GM12875 (cell line): ENCODE data around the gene GNG11.

Source experiments
- H3K4me3 ChIP-seq: one replicate; pipeline ENCODE4 v1.5.1; 2011; ENCODE audit warnings: low read depth, low read length, control low read depth
- CTCF ChIP-seq: IDR thresholded peaks from 2 replicates; pipeline ENCODE4 v1.5.1; 2011; ENCODE audit warnings: low read depth, mild to moderate bottlenecking, control low read depth, inconsistent platforms, low read length, moderate library complexity, borderline replicate concordance; ENCODE audit not compliant: insufficient read depth

Gene GNG11

GRCh38 chr7:93883917-93884345 lies 37.6 kb upstream of the GNG11 start:
- H3K4me3 ChIP-seq: no peak overlapping the region
- no peak for TF ChIP-seq CTCF

- TF ChIP-seq CTCF: no peak
- H3K4me3 ChIP-seq: no peak overlapping the region
Observed at GRCh38 chr7:93884541-93884940, 37.0 kb upstream of the GNG11 start.

GRCh38 chr7:93889261-93889660 lies 32.3 kb upstream of the GNG11 start:
- no peak overlapping the region for H3K4me3 ChIP-seq

GRCh38 chr7:93890041-93890463 lies 31.5 kb upstream of the GNG11 start:
- no peak for TF ChIP-seq CTCF
- peak overlapping the region; percentile 8 for H3K4me3 ChIP-seq

More at GRCh38 chr7:93889261-93889660, 32.3 kb upstream of the GNG11 start:
- no peak for TF ChIP-seq CTCF

GRCh38 chr7:93890464-93891068 lies 31.0 kb upstream of the GNG11 start, which contains the start of gene TFPI2:
Gene TFPI2, minus strand, starts transcription at chr7:93890753. Its CDS starts 75 bp downstream, at chr7:93890678.
- H3K4me3 ChIP-seq: peak within 1 kb of the TSS; percentile 8
- TF ChIP-seq CTCF: no peak

GRCh38 chr7:93894426-93894825 lies 27.1 kb upstream of the GNG11 start:
- TF ChIP-seq CTCF: no peak
- no peak overlapping the region for H3K4me3 ChIP-seq

GRCh38 chr7:93894966-93895640 lies 26.4 kb upstream of the GNG11 start:
- no peak for TF ChIP-seq CTCF
- H3K4me3 ChIP-seq: no peak overlapping the region
